Endothelial cell of umbilical vein (primary cell): ENCODE data around the gene ALOX5AP. TPM values are rescaled to one million over a fixed set of nuclear protein-coding genes. Genes with fewer than 3 reads are reported as not detected.

Experiments
- BruUV-seq: library from RNA; stranded (reverse); fragments of 400-500 nt; replicated peaks from 2 replicates; lab custom pipeline; 2021; lab: Mats Ljungman, UMichigan
- CTCF ChIA-PET: fragments of 300-600, 350-600 bp; sonication (Branson Sonifier 250); formaldehyde crosslinking; loops from one replicate; lab custom pipeline; 2021; ENCODE audit warnings: antibody characterized with exemption, inconsistent platforms; lab: Charles Lee
- POLR2A ChIA-PET: fragments of 300-600, 350-600 bp; sonication (Branson Sonifier 250); formaldehyde crosslinking; loops from one replicate; lab custom pipeline; 2021; ENCODE audit warnings: antibody characterized with exemption, inconsistent platforms; lab: Charles Lee
- DNase-seq: peaks from one replicate; pipeline ENCODE4 v3.0.0-alpha.2; 2011; ENCODE audit warnings: low read depth, low spot score
- FAIRE-seq: peaks from 2 replicates; lab custom pipeline; 2011; peaks lifted over from hg19 to GRCh38; lab: Jason Lieb, UNC
- H2AFZ ChIP-seq: 2 replicates; pipeline ENCODE4 v1.6.0; 2012; ENCODE audit warnings: low read depth, low read length, control low read depth, inconsistent platforms
- H3K27ac ChIP-seq: 2 replicates; pipeline ENCODE4 v1.5.1; 2011; ENCODE audit warnings: low read depth, mild to moderate bottlenecking, control low read depth, low read length, moderate library complexity; ENCODE audit not compliant: insufficient read depth
- H3K27me3 ChIP-seq, 2 experiments: 2 replicates each; pipeline versions ENCODE4 v1.6.0 to v1.6.1; 2011; ENCODE audit warnings: low read length in 2 of 2, mixed read lengths in 1 of 2; ENCODE audit not compliant: control insufficient read depth in 2 of 2, insufficient read depth in 2 of 2
- H3K36me3 ChIP-seq, 2 experiments: 2 replicates in 1 of 2; 3 replicates in 1 of 2; pipeline ENCODE4 v1.5.1; 2011; ENCODE audit warnings: low read length in 2 of 2, mild to moderate bottlenecking in 1 of 2, moderate library complexity in 1 of 2; ENCODE audit not compliant: control insufficient read depth in 2 of 2, insufficient read depth in 2 of 2; ENCODE audit errors: extremely low read depth in 1 of 2
- H3K4me1 ChIP-seq: 3 replicates; pipeline ENCODE4 v1.5.1; 2011; ENCODE audit warnings: mild to moderate bottlenecking, low read length; ENCODE audit not compliant: control insufficient read depth, insufficient read depth; ENCODE audit errors: extremely low read depth
- H3K4me2 ChIP-seq: 2 replicates; pipeline ENCODE4 v1.6.1; 2011; ENCODE audit warnings: low read length, control low read depth, mixed read lengths; ENCODE audit not compliant: insufficient read depth
- H3K4me3 ChIP-seq, 3 experiments: fragments of 200-600 bp in 1 of 3; sonication (generic), shearing (Covaris generic) in 1 of 3; replicated peaks in 1 of 3; 2 replicates each; pipeline ENCODE4 v1.5.1; 2011 to 2016; ENCODE audit warnings: control low read depth in 3 of 3, low read length in 3 of 3, mild to moderate bottlenecking in 2 of 3, inconsistent platforms in 1 of 3, low read depth in 1 of 3, moderate library complexity in 1 of 3; ENCODE audit not compliant: insufficient read depth in 1 of 3
- H3K79me2 ChIP-seq: 2 replicates; pipeline ENCODE4 v1.6.0; 2012; ENCODE audit warnings: low read length, inconsistent platforms; ENCODE audit not compliant: control insufficient read depth, insufficient read depth
- H3K9ac ChIP-seq: replicated peaks from 2 replicates; pipeline ENCODE3; 2011; ENCODE audit warnings: low read length, control low read depth; ENCODE audit not compliant: insufficient read depth; ENCODE audit errors: extremely low read depth
- H3K9me1 ChIP-seq: replicated peaks from 3 replicates; pipeline ENCODE4 v1.6.0; 2011; ENCODE audit warnings: mild to moderate bottlenecking, low read length; ENCODE audit not compliant: control insufficient read depth, insufficient read depth; ENCODE audit errors: extremely low read depth
- H3K9me3 ChIP-seq: replicated peaks from 2 replicates; pipeline ENCODE4 v1.5.1; 2012; ENCODE audit warnings: low read length, inconsistent platforms; ENCODE audit not compliant: control insufficient read depth, insufficient read depth
- H4K20me1 ChIP-seq: replicated peaks from 2 replicates; pipeline ENCODE3; 2011; ENCODE audit warnings: mild to moderate bottlenecking, low read length; ENCODE audit not compliant: control insufficient read depth, insufficient read depth; ENCODE audit errors: extremely low read depth
- EZH2 ChIP-seq: IDR thresholded peaks from 2 replicates; pipeline ENCODE4 v1.6.1; 2012; ENCODE audit warnings: borderline replicate concordance, low read depth, mild to moderate bottlenecking, moderate library complexity, low read length, inconsistent platforms; ENCODE audit not compliant: severe bottlenecking
- FOS ChIP-seq: IDR thresholded peaks from 2 replicates; pipeline ENCODE4 v1.6.1; 2011; ENCODE audit warnings: mild to moderate bottlenecking, low read length, moderate library complexity, borderline replicate concordance; ENCODE audit not compliant: insufficient read depth
- GATA2 ChIP-seq: IDR thresholded peaks from 2 replicates; pipeline ENCODE4 v1.7.0; 2011; ENCODE audit warnings: low read depth, mild to moderate bottlenecking, moderate library complexity, mixed read lengths, low read length; ENCODE audit not compliant: insufficient read length, insufficient read depth
- JUN ChIP-seq: IDR thresholded peaks from 2 replicates; pipeline ENCODE4 v1.6.1; 2011; ENCODE audit warnings: borderline replicate concordance, low read depth; ENCODE audit not compliant: insufficient read length, insufficient read depth
- MYC ChIP-seq: IDR thresholded peaks from one replicate; pipeline ENCODE4 v1.6.1; 2011; ENCODE audit warnings: mild to moderate bottlenecking, low read depth, low read length
- POLR2A ChIP-seq: IDR thresholded peaks from 2 replicates; pipeline ENCODE4 v1.6.1; 2012; ENCODE audit warnings: low read depth, mild to moderate bottlenecking, control low read depth, low read length
- POLR2AphosphoS5 ChIP-seq: IDR thresholded peaks from 2 replicates; pipeline ENCODE4 v1.6.1; 2012; ENCODE audit warnings: low read depth, mild to moderate bottlenecking, control low read depth, low read length, moderate library complexity; ENCODE audit not compliant: insufficient read depth
- dilution Hi-C: fragments of 300-500 bp; cut with MboI; formaldehyde crosslinking; loops from one replicate; pipeline ENCODE4 v1.15.0; 2019; ENCODE audit warnings: low sequenced_read_pairs; ENCODE audit not compliant: extremely low pct_ligation_motif_present
- intact Hi-C: fragments of 100-400 bp; cut with micrococcal nuclease; formaldehyde crosslinking; loops from one replicate; pipeline ENCODE4 v1.10.0; 2022
- polyA plus RNA-seq, 4 experiments: library from polyadenylated mRNA; depleted of rRNA in 3 of 4; stranded (reverse) in 3 of 4; unstranded in 1 of 4; fragments of >200 nt; gene quantifications; 2 replicates each; pipeline versions ENCODE4 v1.2.1 to v1.2.3, GENCODE V29; 2011 to 2012; ENCODE audit warnings: missing spikeins in 1 of 4
- total RNA-seq: library from RNA; stranded (reverse); gene quantifications from 2 replicates; pipeline ENCODE4 v1.2.3, GENCODE V29; 2021
- TF ChIP-seq, protein P1 (sequence below), 2 donors: IDR thresholded peaks; 1 replicate in 1 of 2; 2 replicates in 1 of 2; pipeline ENCODE4 v1.5.1; 2011; ENCODE audit warnings: low read length in 2 of 2, mild to moderate bottlenecking in 2 of 2, moderate library complexity in 2 of 2, control low read depth in 1 of 2, inconsistent platforms in 1 of 2, low read depth in 1 of 2; ENCODE audit not compliant: insufficient read depth in 1 of 2; ENCODE audit errors: extremely low read depth in 1 of 2
- TF ChIP-seq, protein P2 (sequence below): IDR thresholded peaks from 2 replicates; pipeline ENCODE4 v1.6.1; 2011; ENCODE audit not compliant: insufficient read depth, insufficient read length

Gene ALOX5AP
- total and polyA plus RNA-seq, 2 donors (not counting 3 experiments of a cell fraction or from before 2014, with no cell fraction given): 1.8 TPM; not detected in 1

DNA sequence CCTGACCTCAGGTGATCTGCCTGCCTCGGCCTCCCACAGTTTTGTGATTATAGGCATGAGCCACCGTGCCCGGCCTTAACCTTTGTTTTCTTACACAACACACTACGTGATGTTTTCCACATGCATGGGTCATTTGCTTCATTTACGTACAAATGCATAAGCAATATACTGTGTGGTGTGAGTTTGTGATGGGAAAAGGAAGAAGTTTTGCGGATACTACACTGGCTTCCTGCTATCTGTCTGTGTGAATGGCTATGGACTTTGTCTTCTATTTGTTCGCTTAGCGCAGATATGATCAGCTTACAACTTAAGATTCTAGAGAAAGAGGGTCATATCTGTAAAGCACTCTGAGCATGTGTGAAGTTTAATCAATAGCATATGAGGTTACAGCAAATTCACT lies 5.5 kb upstream of the ALOX5AP start:
- DNase-seq: no peak
- no TSS peak for BruUV-seq

More for the DNA sequence above, 5.5 kb upstream of the ALOX5AP start:
- intact Hi-C loops (no loop called here), dilution Hi-C loops (no loop called here)
- Histone ChIP-seq H3K79me2 (no peaks in the 10 kb centered on the region), H3K9me1 (no peaks in the 10 kb centered on the region), H3K9me3 (no peaks in the 10 kb centered on the region), H3K4me2 (no peak overlapping the region), H4K20me1 (no peaks in the 10 kb centered on the region), H3K36me3 (no peaks in the 10 kb centered on the region), H3K4me1 (no peaks in the 10 kb centered on the region), H3K27ac (no peak overlapping the region), H3K9ac (no peak overlapping the region), H3K4me3 (no peak overlapping the region), H2AFZ (no peak overlapping the region), H3K27me3 (no peaks in the 10 kb centered on the region)
- FAIRE-seq: no peak
- TF ChIP-seq, protein P1, sequence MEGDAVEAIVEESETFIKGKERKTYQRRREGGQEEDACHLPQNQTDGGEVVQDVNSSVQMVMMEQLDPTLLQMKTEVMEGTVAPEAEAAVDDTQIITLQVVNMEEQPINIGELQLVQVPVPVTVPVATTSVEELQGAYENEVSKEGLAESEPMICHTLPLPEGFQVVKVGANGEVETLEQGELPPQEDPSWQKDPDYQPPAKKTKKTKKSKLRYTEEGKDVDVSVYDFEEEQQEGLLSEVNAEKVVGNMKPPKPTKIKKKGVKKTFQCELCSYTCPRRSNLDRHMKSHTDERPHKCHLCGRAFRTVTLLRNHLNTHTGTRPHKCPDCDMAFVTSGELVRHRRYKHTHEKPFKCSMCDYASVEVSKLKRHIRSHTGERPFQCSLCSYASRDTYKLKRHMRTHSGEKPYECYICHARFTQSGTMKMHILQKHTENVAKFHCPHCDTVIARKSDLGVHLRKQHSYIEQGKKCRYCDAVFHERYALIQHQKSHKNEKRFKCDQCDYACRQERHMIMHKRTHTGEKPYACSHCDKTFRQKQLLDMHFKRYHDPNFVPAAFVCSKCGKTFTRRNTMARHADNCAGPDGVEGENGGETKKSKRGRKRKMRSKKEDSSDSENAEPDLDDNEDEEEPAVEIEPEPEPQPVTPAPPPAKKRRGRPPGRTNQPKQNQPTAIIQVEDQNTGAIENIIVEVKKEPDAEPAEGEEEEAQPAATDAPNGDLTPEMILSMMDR (IDR thresholded peaks at IDR 0.05; ENCODE audit: extremely low read depth in 1 of 2, insufficient read depth in 1 of 2, low read depth in 1 of 2, low read length in 2 of 2): no peak
- TF ChIP-seq POLR2A: no peak
- TF ChIP-seq, protein P2, sequence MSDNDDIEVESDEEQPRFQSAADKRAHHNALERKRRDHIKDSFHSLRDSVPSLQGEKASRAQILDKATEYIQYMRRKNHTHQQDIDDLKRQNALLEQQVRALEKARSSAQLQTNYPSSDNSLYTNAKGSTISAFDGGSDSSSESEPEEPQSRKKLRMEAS: no peak
- no peak for TF ChIP-seq MYC
- TF ChIP-seq EZH2: no peak
- TF ChIP-seq POLR2AphosphoS5: no peak
- no peak for TF ChIP-seq JUN
- no peak for TF ChIP-seq GATA2
- TF ChIP-seq FOS: no peak
- ChIA-PET POLR2A (no interaction called here), CTCF (interaction anchor here (1.3 kb wide), 1 partner anchor 9 kb away, joined by 4 read pairs; no protein-coding TSS in a partner anchor)
